HEK293T (cell line): ENCODE data around the gene RNF220.

Source experiments
- ARNT ChIP-seq: fragments of 450-650 bp; IDR thresholded peaks from 2 replicates; pipeline ENCODE4 v1.6.1; 2017; ENCODE audit warnings: mild to moderate bottlenecking
- CTBP1 ChIP-seq: fragments of 450-650 bp; IDR thresholded peaks from 2 replicates; pipeline ENCODE4 v1.6.1; 2016; ENCODE audit warnings: borderline replicate concordance
- ELF4 ChIP-seq: fragments of 450-650 bp; IDR thresholded peaks from 2 replicates; pipeline ENCODE4 v1.6.1; 2017; ENCODE audit warnings: antibody characterized with exemption
- FOXM1 ChIP-seq: fragments of 450-650 bp; IDR thresholded peaks from 2 replicates; pipeline ENCODE4 v1.6.1; 2017; ENCODE audit warnings: mild to moderate bottlenecking, borderline replicate concordance
- LEF1 ChIP-seq: fragments of 450-650 bp; IDR thresholded peaks from 2 replicates; pipeline ENCODE4 v1.6.1; 2017; ENCODE audit warnings: mild to moderate bottlenecking, borderline replicate concordance
- SP1 ChIP-seq: fragments of 450-650 bp; IDR thresholded peaks from 2 replicates; pipeline ENCODE4 v1.6.1; 2017

GRCh38 chr1:44651069-44651468 lies 246.0 kb downstream of the RNF220 start:
- TF ChIP-seq ARNT (no peak), ELF4 (no peak), FOXM1 (no peak), LEF1 (no peak), CTBP1 (no peak), SP1 (no peak)
